BE2C (cell line): Measurements from ENCODE around the gene TSKU. TPM values are rescaled to one million over a fixed set of nuclear protein-coding genes. Genes with fewer than 3 reads are reported as not detected.
"Not testable (repeated sequence)": the region's sequence is repeated elsewhere in the genome, so short reads cannot be mapped to it uniquely, and the experiment has no call there.

Experiments
- DNase-seq: peaks from one replicate; pipeline ENCODE4 v3.0.0-alpha.2; 2020
- H3K27me3 ChIP-seq: fragments of 250-450 bp; sonication (Bioruptor Pico); 2 replicates; pipeline ENCODE4 v1.5.1; 2020; ENCODE audit warnings: mild to moderate bottlenecking
- H3K36me3 ChIP-seq: fragments of 250-450 bp; sonication (Bioruptor Pico); 2 replicates; pipeline ENCODE4 v1.5.1; 2020; ENCODE audit warnings: mild to moderate bottlenecking
- H3K4me1 ChIP-seq: fragments of 250-450 bp; sonication (Bioruptor Pico); 2 replicates; pipeline ENCODE4 v1.5.1; 2020
- H3K4me3 ChIP-seq: 2 replicates; pipeline ENCODE4 v1.5.1; 2011; ENCODE audit warnings: low read depth, low read length
- H3K9me3 ChIP-seq: fragments of 250-450 bp; sonication (Bioruptor Pico); 2 replicates; pipeline ENCODE4 v1.5.1; 2020
- CTCF ChIP-seq: IDR thresholded peaks from 2 replicates; pipeline ENCODE4 v1.5.1; 2012; ENCODE audit warnings: mild to moderate bottlenecking, low read depth, low read length
- polyA plus RNA-seq: library from polyadenylated mRNA; unstranded; fragments of >200 nt; gene quantifications from one replicate; pipeline ENCODE4 v1.2.1, GENCODE V29; 2012; ENCODE audit warnings: low read depth, missing spikeins; ENCODE audit not compliant: insufficient read length, insufficient read depth

Gene TSKU
- polyA plus RNA-seq: 20.1 TPM

GRCh38 chr11:76783294-76783895, at the start of gene TSKU:
Gene TSKU (plus strand): TSS chr11:76783356. CDS start chr11:76795617, 12,261 bp downstream.
- no peaks in the 10 kb centered on the region for H3K9me3 ChIP-seq
- no peaks in the 10 kb centered on the region for H3K27me3 ChIP-seq
- TF ChIP-seq CTCF: no peak
- H3K4me1 ChIP-seq: peaks cover 24% of the 10 kb centered on the region
- no peak for DNase-seq
- peak within 1 kb of the TSS; percentile 92 for H3K4me3 ChIP-seq
- peaks cover 12% of the 10 kb centered on the region for H3K36me3 ChIP-seq

- not testable (repeated sequence) for H3K4me3 ChIP-seq
- DNase-seq: peak; percentile 68
- peak; percentile 71 for TF ChIP-seq CTCF
Observed at GRCh38 chr11:76733906-76734305, 49.2 kb upstream of the TSKU start.

GRCh38 chr11:76734456-76735420, 48.4 kb upstream of the TSKU start:
- no peaks in the 10 kb centered on the region for H3K27me3 ChIP-seq
- no peak for TF ChIP-seq CTCF
- H3K36me3 ChIP-seq: no peaks in the 10 kb centered on the region
- peaks cover 11% of the 10 kb centered on the region for H3K4me1 ChIP-seq
- DNase-seq: no peak
- no peaks in the 10 kb centered on the region for H3K9me3 ChIP-seq
- H3K4me3 ChIP-seq: no peak overlapping the region

More at GRCh38 chr11:76733906-76734305, 49.2 kb upstream of the TSKU start:
- peaks cover 11% of the 10 kb centered on the region for H3K4me1 ChIP-seq
- H3K27me3 ChIP-seq, H3K9me3 ChIP-seq, H3K36me3 ChIP-seq: not testable (repeated sequence)

- Histone ChIP-seq H3K27me3 (no peaks in the 10 kb centered on the region), H3K36me3 (no peaks in the 10 kb centered on the region), H3K9me3 (no peaks in the 10 kb centered on the region), H3K4me1 (peaks cover 11% of the 10 kb centered on the region), H3K4me3 (no peak overlapping the region)
- no peak for DNase-seq
- no peak for TF ChIP-seq CTCF
Observed at GRCh38 chr11:76735841-76736240, 47.3 kb upstream of the TSKU start.

- Histone ChIP-seq H3K4me3 (no peak overlapping the region), H3K27me3 (no peaks in the 10 kb centered on the region), H3K36me3 (no peaks in the 10 kb centered on the region), H3K9me3 (no peaks in the 10 kb centered on the region), H3K4me1 (peaks cover 11% of the 10 kb centered on the region)
- TF ChIP-seq CTCF: no peak
- no peak for DNase-seq
Observed at GRCh38 chr11:76736266-76736665, 46.9 kb upstream of the TSKU start.
